ENCODE results near the gene RNF130. TPM values are rescaled to one million over a fixed set of nuclear protein-coding genes. Genes with fewer than 3 reads are reported as not detected.
A peak's percentile ranks its signal among the peaks of the same experiment; 100 is the strongest.

Gene RNF130
- total and polyA plus RNA-seq, 2 donors (not counting 1 experiment from before 2014, with no cell fraction given) = 14.7 to 32.4 TPM

GRCh38 chr5:180067986-180068385 lies 3.6 kb downstream of the RNF130 start:
- Histone ChIP-seq H4K20me1 (ENCODE audit: control insufficient read depth, extremely low read depth, insufficient read depth, low read length) (no peaks in the 10 kb centered on the region), H3K27ac (ENCODE audit: insufficient read depth, low read length) (no peak overlapping the region), H3K36me3 (ENCODE audit: control insufficient read depth, insufficient read depth, low read length) (no peaks in the 10 kb centered on the region), H3K9ac (ENCODE audit: insufficient read depth, low read length) (no peak overlapping the region), H3K4me2 (ENCODE audit: extremely low read depth, insufficient read depth, low read length) (no peak overlapping the region), H3K4me3 (replicated peaks in 1 of 4; ENCODE audit: control extremely low read depth in 1 of 4, insufficient read depth in 1 of 4, low read depth in 3 of 4, low read length in 4 of 4) (no peak overlapping the region), H3K79me2 (ENCODE audit: control insufficient read depth, insufficient read depth, low read length) (no peaks in the 10 kb centered on the region), H3K9me3 (ENCODE audit: control insufficient read depth, insufficient read depth, low read depth, low read length) (no peaks in the 10 kb centered on the region), H2AFZ (ENCODE audit: low read length) (no peak overlapping the region), H3K27me3 (ENCODE audit: control insufficient read depth, insufficient read depth, low read length) (no peaks in the 10 kb centered on the region), H3K4me1 (ENCODE audit: control insufficient read depth, extremely low read depth, insufficient read depth, low read length) (no peaks in the 10 kb centered on the region)
- no peak for DNase-seq (ENCODE audit: low read depth in 2 of 2)
- TF ChIP-seq CTCF (conservative IDR thresholded peaks at IDR 0.05 in 1 of 2, IDR thresholded peaks at IDR 0.05 in 1 of 2; ENCODE audit: low read depth in 1 of 2, low read length in 2 of 2) (no peak), EZH2 (IDR thresholded peaks at IDR 0.05; ENCODE audit: low read length, missing control alignments) (no peak)

- no peak overlapping the region for H3K4me3 ChIP-seq (replicated peaks in 1 of 4; ENCODE audit: control extremely low read depth in 1 of 4, insufficient read depth in 1 of 4, low read depth in 3 of 4, low read length in 4 of 4)
- H3K9ac ChIP-seq (ENCODE audit: insufficient read depth, low read length) = no peak overlapping the region
- H3K9me3 ChIP-seq (ENCODE audit: control insufficient read depth, insufficient read depth, low read depth, low read length) = no peaks in the 10 kb centered on the region
- no peaks in the 10 kb centered on the region for H4K20me1 ChIP-seq (ENCODE audit: control insufficient read depth, extremely low read depth, insufficient read depth, low read length)
- H3K36me3 ChIP-seq (ENCODE audit: control insufficient read depth, insufficient read depth, low read length) = no peaks in the 10 kb centered on the region
- DNase-seq (ENCODE audit: low read depth in 2 of 2) = no peak
- H2AFZ ChIP-seq (ENCODE audit: low read length) = no peak overlapping the region
- H3K79me2 ChIP-seq (ENCODE audit: control insufficient read depth, insufficient read depth, low read length) = no peaks in the 10 kb centered on the region
- TF ChIP-seq CTCF (conservative IDR thresholded peaks at IDR 0.05 in 1 of 2, IDR thresholded peaks at IDR 0.05 in 1 of 2; ENCODE audit: low read depth in 1 of 2, low read length in 2 of 2) (no peak), EZH2 (IDR thresholded peaks at IDR 0.05; ENCODE audit: low read length, missing control alignments) (no peak)
- H3K4me1 ChIP-seq (ENCODE audit: control insufficient read depth, extremely low read depth, insufficient read depth, low read length) = no peaks in the 10 kb centered on the region
- H3K27me3 ChIP-seq (ENCODE audit: control insufficient read depth, insufficient read depth, low read length) = no peaks in the 10 kb centered on the region
- H3K27ac ChIP-seq (ENCODE audit: insufficient read depth, low read length) = no peak overlapping the region
- no peak overlapping the region for H3K4me2 ChIP-seq (ENCODE audit: extremely low read depth, insufficient read depth, low read length)
Observed at GRCh38 chr5:180060192-180060591, 11.4 kb downstream of the RNF130 start.

- Histone ChIP-seq H3K79me2 (ENCODE audit: control insufficient read depth, insufficient read depth, low read length) (no peaks in the 10 kb centered on the region), H3K9ac (ENCODE audit: insufficient read depth, low read length) (no peak overlapping the region), H3K36me3 (ENCODE audit: control insufficient read depth, insufficient read depth, low read length) (no peaks in the 10 kb centered on the region), H3K4me1 (ENCODE audit: control insufficient read depth, extremely low read depth, insufficient read depth, low read length) (no peaks in the 10 kb centered on the region), H3K4me2 (ENCODE audit: extremely low read depth, insufficient read depth, low read length) (no peak overlapping the region), H2AFZ (ENCODE audit: low read length) (no peak overlapping the region), H3K27ac (ENCODE audit: insufficient read depth, low read length) (no peak overlapping the region), H4K20me1 (ENCODE audit: control insufficient read depth, extremely low read depth, insufficient read depth, low read length) (no peaks in the 10 kb centered on the region), H3K27me3 (ENCODE audit: control insufficient read depth, insufficient read depth, low read length) (no peaks in the 10 kb centered on the region), H3K9me3 (ENCODE audit: control insufficient read depth, insufficient read depth, low read depth, low read length) (no peaks in the 10 kb centered on the region), H3K4me3 (replicated peaks in 1 of 4; ENCODE audit: control extremely low read depth in 1 of 4, insufficient read depth in 1 of 4, low read depth in 3 of 4, low read length in 4 of 4) (no peak overlapping the region)
- peak in 1 of 2 donors; percentile 60 for DNase-seq (ENCODE audit: low read depth in 2 of 2)
- TF ChIP-seq CTCF (conservative IDR thresholded peaks at IDR 0.05 in 1 of 2, IDR thresholded peaks at IDR 0.05 in 1 of 2; ENCODE audit: low read depth in 1 of 2, low read length in 2 of 2) (no peak), EZH2 (IDR thresholded peaks at IDR 0.05; ENCODE audit: low read length, missing control alignments) (no peak)
Observed at GRCh38 chr5:180059326-180059725, 12.2 kb downstream of the RNF130 start.

All from fibroblast of lung (primary cell).